ENCODE measurements around the gene TRAF2. TPM values are rescaled to one million over a fixed set of nuclear protein-coding genes. Genes with fewer than 3 reads are reported as not detected.
A peak's percentile ranks its signal among the peaks of the same experiment; 100 is the strongest.
"Not testable (repeated sequence)": the region's sequence is repeated elsewhere in the genome, so short reads cannot be mapped to it uniquely, and the experiment has no call there.

The TRAF2 gene
- total RNA-seq, 1 donor from 2014 or later = 59.5 TPM

GRCh38 chr9:136843159-136843800 lies 43.0 kb upstream of the TRAF2 start:
- H3K9me3 Mint-ChIP-seq; H3K27me3 Mint-ChIP-seq (ENCODE audit: low read depth); H3K4me1 Mint-ChIP-seq (ENCODE audit: low read depth); DNase-seq (ENCODE audit: low spot score); H3K27ac Mint-ChIP-seq: not testable (repeated sequence)
- Mint-ChIP-seq H3K36me3 (ENCODE audit: low read depth) (peaks cover 18% of the 10 kb centered on the region), H3K4me3 (ENCODE audit: low read depth) (peak overlapping the region; percentile 47)
- intact Hi-C loops (cut with micrococcal nuclease) = loop anchor here (1.0 to 10.0 kb wide), 2 partner anchors 101 to 332 kb away; partner anchors contain the start of genes FBXW5, LRRC26 and TMEM210

GRCh38 chr9:136843801-136844740 lies 42.2 kb upstream of the TRAF2 start:
- not testable (repeated sequence) for H3K27me3 Mint-ChIP-seq (ENCODE audit: low read depth); H3K27ac Mint-ChIP-seq; H3K4me1 Mint-ChIP-seq (ENCODE audit: low read depth); H3K9me3 Mint-ChIP-seq
- peak; percentile 56 for DNase-seq (ENCODE audit: low spot score)
- Mint-ChIP-seq H3K4me3 (ENCODE audit: low read depth) (peak overlapping the region; percentile 47), H3K36me3 (ENCODE audit: low read depth) (peaks cover 14% of the 10 kb centered on the region)
- intact Hi-C loops (cut with micrococcal nuclease) = loop anchor here (1.0 to 10.0 kb wide), 2 partner anchors 100 to 331 kb away; partner anchors contain the start of genes FBXW5, LRRC26 and TMEM210

GRCh38 chr9:136844761-136845464 lies 41.4 kb upstream of the TRAF2 start:
- no peak overlapping the region for H3K4me3 Mint-ChIP-seq (ENCODE audit: low read depth)
- DNase-seq (ENCODE audit: low spot score) = no peak
- H3K9me3 Mint-ChIP-seq = no peaks in the 10 kb centered on the region
- no peak overlapping the region for H3K27ac Mint-ChIP-seq
- peaks cover 9% of the 10 kb centered on the region for H3K27me3 Mint-ChIP-seq (ENCODE audit: low read depth)
- peaks cover 10% of the 10 kb centered on the region for H3K36me3 Mint-ChIP-seq (ENCODE audit: low read depth)
- intact Hi-C loops (cut with micrococcal nuclease) = loop anchor here (5.0 to 10.0 kb wide), 3 partner anchors 38 to 330 kb away; partner anchors contain the start of genes LRRC26, NPDC1, RABL6 and TMEM210
- H3K4me1 Mint-ChIP-seq (ENCODE audit: low read depth) = peaks cover 4% of the 10 kb centered on the region

GRCh38 chr9:136845465-136846260 lies 40.7 kb upstream of the TRAF2 start:
- H3K27ac Mint-ChIP-seq = no peak overlapping the region
- H3K9me3 Mint-ChIP-seq = no peaks in the 10 kb centered on the region
- peaks cover 9% of the 10 kb centered on the region for H3K27me3 Mint-ChIP-seq (ENCODE audit: low read depth)
- H3K4me3 Mint-ChIP-seq (ENCODE audit: low read depth) = no peak overlapping the region
- peaks cover 11% of the 10 kb centered on the region for H3K36me3 Mint-ChIP-seq (ENCODE audit: low read depth)
- intact Hi-C loops (cut with micrococcal nuclease) = loop anchor here (5.0 to 10.0 kb wide), 3 partner anchors 38 to 329 kb away; partner anchors contain the start of genes LRRC26, NPDC1, RABL6 and TMEM210
- H3K4me1 Mint-ChIP-seq (ENCODE audit: low read depth) = peaks cover 6% of the 10 kb centered on the region
- DNase-seq (ENCODE audit: low spot score) = no peak

GRCh38 chr9:136846376-136847087 lies 39.8 kb upstream of the TRAF2 start:
- Mint-ChIP-seq H3K4me1 (ENCODE audit: low read depth) (peaks cover 6% of the 10 kb centered on the region), H3K4me3 (ENCODE audit: low read depth) (peak overlapping the region; percentile 13), H3K36me3 (ENCODE audit: low read depth) (peaks cover 19% of the 10 kb centered on the region), H3K27me3 (ENCODE audit: low read depth) (peaks cover 9% of the 10 kb centered on the region), H3K9me3 (no peaks in the 10 kb centered on the region), H3K27ac (peak overlapping the region; percentile 49)
- DNase-seq (ENCODE audit: low spot score) = no peak
- intact Hi-C loops (cut with micrococcal nuclease) = loop anchor here (5.0 to 10.0 kb wide), 3 partner anchors 39 to 328 kb away; partner anchors contain the start of genes LRRC26, NPDC1, RABL6 and TMEM210

GRCh38 chr9:136847088-136847825 lies 39.1 kb upstream of the TRAF2 start:
- no peaks in the 10 kb centered on the region for H3K9me3 Mint-ChIP-seq
- peaks cover 9% of the 10 kb centered on the region for H3K27me3 Mint-ChIP-seq (ENCODE audit: low read depth)

GRCh38 chr9:136847826-136848392 lies 38.4 kb upstream of the TRAF2 start:
- H3K27me3 Mint-ChIP-seq (ENCODE audit: low read depth) = peaks cover 9% of the 10 kb centered on the region
- peaks cover 21% of the 10 kb centered on the region for H3K36me3 Mint-ChIP-seq (ENCODE audit: low read depth)
- peak overlapping the region; percentile 81 for H3K27ac Mint-ChIP-seq
- H3K4me3 Mint-ChIP-seq (ENCODE audit: low read depth) = peak overlapping the region; percentile 96
- intact Hi-C loops (cut with micrococcal nuclease) = loop anchor here (2.0 to 10.0 kb wide), 5 partner anchors 41 to 327 kb away; partner anchors contain the start of genes C8G, FBXW5, LRRC26 and NPDC1
- H3K4me1 Mint-ChIP-seq (ENCODE audit: low read depth) = peaks cover 6% of the 10 kb centered on the region
- peak; percentile 81 for DNase-seq (ENCODE audit: low spot score)
- no peaks in the 10 kb centered on the region for H3K9me3 Mint-ChIP-seq

More at GRCh38 chr9:136847088-136847825, 39.1 kb upstream of the TRAF2 start:
- peaks cover 21% of the 10 kb centered on the region for H3K36me3 Mint-ChIP-seq (ENCODE audit: low read depth)
- intact Hi-C loops (cut with micrococcal nuclease) = loop anchor here (5.0 to 10.0 kb wide), 3 partner anchors 40 to 328 kb away; partner anchors contain the start of genes LRRC26, NPDC1, RABL6 and TMEM210
- H3K27ac Mint-ChIP-seq = peak overlapping the region; percentile 81
- no peak for DNase-seq (ENCODE audit: low spot score)
- H3K4me1 Mint-ChIP-seq (ENCODE audit: low read depth) = peaks cover 6% of the 10 kb centered on the region
- peak overlapping the region; percentile 96 for H3K4me3 Mint-ChIP-seq (ENCODE audit: low read depth)

- Mint-ChIP-seq H3K27ac (peak overlapping the region; percentile 84), H3K27me3 (ENCODE audit: low read depth) (peaks cover 9% of the 10 kb centered on the region), H3K9me3 (no peaks in the 10 kb centered on the region), H3K4me1 (ENCODE audit: low read depth) (peaks cover 6% of the 10 kb centered on the region), H3K36me3 (ENCODE audit: low read depth) (peaks cover 21% of the 10 kb centered on the region), H3K4me3 (ENCODE audit: low read depth) (peak overlapping the region; percentile 96)
- DNase-seq (ENCODE audit: low spot score) = peak; percentile 43
- intact Hi-C loops (cut with micrococcal nuclease) = loop anchor here (1.0 to 10.0 kb wide), 7 partner anchors 38 to 326 kb away; partner anchors contain the start of genes C8G, FBXW5, LRRC26 and NPDC1
These were observed 37.8 kb upstream of the TRAF2 start for GRCh38 chr9:136848393-136849037.

GRCh38 chr9:136849038-136849959 lies 37.0 kb upstream of the TRAF2 start, which contains the start of gene PHPT1:
TSS of gene PHPT1 (plus strand) at chr9:136849409. CDS start at chr9:136849431, 22 bp downstream.
- Mint-ChIP-seq H3K9me3 (no peaks in the 10 kb centered on the region), H3K36me3 (ENCODE audit: low read depth) (peaks cover 21% of the 10 kb centered on the region), H3K27me3 (ENCODE audit: low read depth) (peaks cover 9% of the 10 kb centered on the region), H3K4me1 (ENCODE audit: low read depth) (peaks cover 6% of the 10 kb centered on the region), H3K27ac (peak within 1 kb of the TSS; percentile 91), H3K4me3 (ENCODE audit: low read depth) (peak within 1 kb of the TSS; percentile 96)
- peak; percentile 97 for DNase-seq (ENCODE audit: low spot score)
- intact Hi-C loops (cut with micrococcal nuclease) = loop anchor here (1.0 to 10.0 kb wide), 7 partner anchors 37 to 326 kb away; partner anchors contain the start of genes C8G, FBXW5, LRRC26 and NPDC1
